ENCODE data around the gene PTP4A2.
"Not testable (repeated sequence)": the region's sequence is repeated elsewhere in the genome, so short reads cannot be mapped to it uniquely, and the experiment has no call there.

PTP4A2 gene

GRCh38 chr1:31949862-31950261, 11.7 kb upstream of the PTP4A2 start:
- no peak for DNase-seq

- DNase-seq = not testable (repeated sequence)
Observed at GRCh38 chr1:31945677-31946076, 7.5 kb upstream of the PTP4A2 start.

- DNase-seq = peak; percentile 85
Observed at GRCh38 chr1:31944205-31945089, 6.3 kb upstream of the PTP4A2 start.

- peak; percentile 47 for DNase-seq
Observed at GRCh38 chr1:31943546-31944184, 5.5 kb upstream of the PTP4A2 start.

- DNase-seq = not testable (repeated sequence)
Observed at GRCh38 chr1:31942061-31942460, 3.9 kb upstream of the PTP4A2 start.

GRCh38 chr1:31939484-31940329, 1.5 kb upstream of the PTP4A2 start:
- DNase-seq = peak; percentile 87

GRCh38 chr1:31937300-31938183, 626 bp downstream of the PTP4A2 start:
- peak; percentile 82 for DNase-seq

GRCh38 chr1:31936981-31937299, 1.2 kb downstream of the PTP4A2 start:
- no peak for DNase-seq

- no peak for DNase-seq
Observed at GRCh38 chr1:31936278-31936980, 1.7 kb downstream of the PTP4A2 start.

GRCh38 chr1:31934706-31935629, 3.2 kb downstream of the PTP4A2 start:
- DNase-seq = peak; percentile 76

GRCh38 chr1:31932491-31933316, 5.5 kb downstream of the PTP4A2 start:
- peak; percentile 36 for DNase-seq

GRCh38 chr1:31931593-31932225, 6.5 kb downstream of the PTP4A2 start:
- DNase-seq = peak; percentile 60

GRCh38 chr1:31930836-31931592, 7.2 kb downstream of the PTP4A2 start:
- no peak for DNase-seq

GRCh38 chr1:31927661-31927980, 10.5 kb downstream of the PTP4A2 start:
- no peak for DNase-seq

GRCh38 chr1:31926853-31927660, 11.1 kb downstream of the PTP4A2 start:
- DNase-seq = no peak

GRCh38 chr1:31926252-31926651, 11.9 kb downstream of the PTP4A2 start:
- peak; percentile 37 for DNase-seq

GRCh38 chr1:31925824-31926223, 12.3 kb downstream of the PTP4A2 start:
- DNase-seq = not testable (repeated sequence)

GRCh38 chr1:31924839-31925238, 13.3 kb downstream of the PTP4A2 start:
- no peak for DNase-seq
